Measurements from ENCODE around the gene C1orf141. TPM values are rescaled to one million over a fixed set of nuclear protein-coding genes. Genes with fewer than 3 reads are reported as not detected.

The C1orf141 gene
- total and polyA plus RNA-seq, 4 donors: 0.33 to 1.9 (median 1.2) TPM

DNA sequence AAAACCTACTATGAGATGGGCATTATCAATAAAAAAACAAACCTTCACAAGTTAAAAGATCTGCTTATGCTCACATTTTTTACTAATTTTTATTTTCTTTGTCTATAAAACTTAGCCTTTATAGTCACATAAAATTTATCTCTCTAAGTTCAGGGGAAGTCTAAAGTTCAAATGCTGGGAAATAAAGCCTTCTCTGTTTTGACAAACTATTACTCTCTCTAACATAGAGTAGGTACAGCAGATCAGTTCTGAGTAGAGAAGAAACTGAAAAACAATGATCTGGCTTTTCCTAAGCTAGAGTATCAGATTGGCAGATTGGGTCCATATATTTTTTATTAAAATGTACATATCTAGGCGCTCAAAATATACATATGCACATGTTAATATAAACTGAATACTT lies 31.2 kb downstream of the C1orf141 start:
- H3K27me3 ChIP-seq (ENCODE audit: control insufficient read depth, insufficient read depth, low read length): no peaks in the 10 kb centered on the region
- no peak overlapping the region for H3K4me3 ChIP-seq (ENCODE audit: low read depth, low read length)
- DNase-seq (ENCODE audit: low read depth in 4 of 6, low spot score in 6 of 6): no peak
- no peaks in the 10 kb centered on the region for H3K9me3 ChIP-seq (ENCODE audit: control insufficient read depth, insufficient read depth, low read length)
- H3K36me3 ChIP-seq (ENCODE audit: control insufficient read depth, insufficient read depth, low read length): no peaks in the 10 kb centered on the region
- no CpG with 5 or more reads among the region's 1 CpG for WGBS (ENCODE audit: insufficient coverage)
- no peak overlapping the region for H3K27ac ChIP-seq (ENCODE audit: low read depth, low read length)
- H3K4me1 ChIP-seq (ENCODE audit: control insufficient read depth, insufficient read depth, low read length): no peaks in the 10 kb centered on the region

DNA sequence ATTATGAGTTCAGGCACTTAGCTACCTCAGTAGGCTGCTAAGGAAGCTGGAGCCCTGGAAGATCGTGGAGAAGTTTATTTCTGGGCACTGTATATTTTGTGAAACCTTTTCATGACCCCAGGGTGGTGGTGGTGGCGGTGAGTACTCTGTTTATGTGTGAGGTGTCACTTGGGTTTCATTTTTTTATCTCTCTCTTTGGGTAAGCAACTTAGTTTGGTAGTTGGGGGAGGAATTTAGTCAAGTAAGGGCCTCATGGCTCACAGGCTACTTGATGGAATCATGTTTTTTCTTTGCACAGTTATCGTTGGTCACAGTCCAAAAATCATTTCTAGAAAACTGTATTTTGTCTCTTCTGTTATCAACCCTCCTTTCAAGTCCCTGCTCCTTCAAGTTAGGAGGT lies 33.9 kb downstream of the C1orf141 start:
- no peaks in the 10 kb centered on the region for H3K36me3 ChIP-seq (ENCODE audit: control insufficient read depth, insufficient read depth, low read length)
- H3K27me3 ChIP-seq (ENCODE audit: control insufficient read depth, insufficient read depth, low read length): no peaks in the 10 kb centered on the region
- H3K27ac ChIP-seq (ENCODE audit: low read depth, low read length): no peak overlapping the region
- no peak for DNase-seq (ENCODE audit: low read depth in 4 of 6, low spot score in 6 of 6)
- 28% methylated on average over 2 of the region's 3 CpGs for WGBS (ENCODE audit: insufficient coverage)
- H3K4me3 ChIP-seq (ENCODE audit: low read depth, low read length): no peak overlapping the region
- no peaks in the 10 kb centered on the region for H3K4me1 ChIP-seq (ENCODE audit: control insufficient read depth, insufficient read depth, low read length)
- H3K9me3 ChIP-seq (ENCODE audit: control insufficient read depth, insufficient read depth, low read length): no peaks in the 10 kb centered on the region

DNA sequence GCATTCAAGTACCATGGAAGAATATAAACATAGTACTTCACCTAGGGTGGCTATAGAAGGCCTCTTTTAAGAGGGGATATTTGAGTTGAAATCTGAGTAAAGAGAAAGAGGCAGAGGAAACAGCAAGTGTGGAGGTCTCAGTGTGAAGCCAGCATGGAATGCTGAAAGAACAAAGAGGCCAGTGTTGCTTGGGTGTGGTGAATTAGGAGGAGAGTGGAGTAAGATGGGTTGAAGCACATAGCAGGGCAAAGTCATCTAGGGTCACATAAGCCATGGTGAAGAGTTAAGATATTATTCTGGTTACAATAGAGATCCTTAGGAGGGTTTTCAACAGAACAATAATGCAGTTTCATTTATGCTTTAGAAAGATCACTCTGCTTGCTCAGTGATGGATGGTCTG lies 37.5 kb downstream of the C1orf141 start:
- H3K9me3 ChIP-seq (ENCODE audit: control insufficient read depth, insufficient read depth, low read length): no peaks in the 10 kb centered on the region
- H3K4me3 ChIP-seq (ENCODE audit: low read depth, low read length): no peak overlapping the region
- H3K27ac ChIP-seq (ENCODE audit: low read depth, low read length): no peak overlapping the region
- H3K4me1 ChIP-seq (ENCODE audit: control insufficient read depth, insufficient read depth, low read length): no peaks in the 10 kb centered on the region
- no peak for DNase-seq (ENCODE audit: low read depth in 4 of 6, low spot score in 6 of 6)
- no peaks in the 10 kb centered on the region for H3K36me3 ChIP-seq (ENCODE audit: control insufficient read depth, insufficient read depth, low read length)
- H3K27me3 ChIP-seq (ENCODE audit: control insufficient read depth, insufficient read depth, low read length): no peaks in the 10 kb centered on the region

DNA sequence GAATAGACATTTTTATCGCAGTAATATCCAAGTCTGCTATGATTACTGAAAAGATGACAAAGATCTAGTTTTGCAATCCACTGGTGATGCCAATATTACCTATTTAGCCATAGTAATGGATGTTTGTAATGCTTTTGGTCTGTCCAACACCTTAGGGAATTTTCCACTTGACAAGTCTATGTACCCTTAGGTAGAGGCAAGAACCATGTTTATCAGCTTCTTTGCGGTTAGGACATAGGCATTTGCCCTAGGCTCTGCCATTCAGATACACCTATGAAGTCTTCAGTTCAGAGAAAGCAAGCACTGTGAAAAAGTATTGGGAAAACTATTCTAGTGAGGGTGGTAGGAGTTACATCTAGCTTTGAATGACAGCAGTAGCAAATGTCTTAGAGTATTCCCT lies 40.6 kb downstream of the C1orf141 start:
- Histone ChIP-seq H3K27me3 (ENCODE audit: control insufficient read depth, insufficient read depth, low read length) (no peaks in the 10 kb centered on the region), H3K27ac (ENCODE audit: low read depth, low read length) (no peak overlapping the region), H3K4me1 (ENCODE audit: control insufficient read depth, insufficient read depth, low read length) (no peaks in the 10 kb centered on the region), H3K4me3 (ENCODE audit: low read depth, low read length) (no peak overlapping the region), H3K36me3 (ENCODE audit: control insufficient read depth, insufficient read depth, low read length) (no peaks in the 10 kb centered on the region), H3K9me3 (ENCODE audit: control insufficient read depth, insufficient read depth, low read length) (peaks cover 3% of the 10 kb centered on the region)
- DNase-seq (ENCODE audit: low read depth in 4 of 6, low spot score in 6 of 6): no peak
- 80% methylated on average over 1 of the region's 2 CpGs for WGBS (ENCODE audit: insufficient coverage)

DNA sequence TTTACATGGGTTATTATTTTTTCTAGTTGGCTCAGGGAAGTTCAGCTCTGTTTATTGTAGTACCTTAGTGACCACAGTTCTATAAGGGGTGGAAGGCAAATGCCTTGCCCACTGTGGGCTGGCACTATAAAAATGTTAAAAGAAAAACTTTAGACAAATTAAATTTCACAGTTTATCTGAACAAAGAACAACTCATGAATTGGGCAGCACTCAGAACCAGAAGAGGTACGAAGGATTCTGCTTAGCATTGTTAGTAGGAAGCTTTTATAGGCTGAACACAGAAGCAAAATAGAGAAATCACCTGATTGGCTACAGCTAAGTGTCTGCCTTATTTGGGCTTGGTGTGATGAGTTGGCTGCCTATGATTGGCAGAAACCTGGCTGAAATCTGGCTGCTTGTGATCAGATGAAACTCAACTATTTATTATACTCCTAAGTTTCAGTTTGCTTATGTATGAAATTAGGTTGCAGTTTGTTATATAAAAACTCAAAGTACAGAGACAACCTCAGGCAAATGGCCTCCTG lies 45.0 kb downstream of the C1orf141 start:
- no peaks in the 10 kb centered on the region for H3K4me1 ChIP-seq (ENCODE audit: control insufficient read depth, insufficient read depth, low read length)
- H3K27me3 ChIP-seq (ENCODE audit: control insufficient read depth, insufficient read depth, low read length): no peaks in the 10 kb centered on the region
- H3K27ac ChIP-seq (ENCODE audit: low read depth, low read length): no peak overlapping the region
- peaks cover 3% of the 10 kb centered on the region for H3K9me3 ChIP-seq (ENCODE audit: control insufficient read depth, insufficient read depth, low read length)
- no peak overlapping the region for H3K4me3 ChIP-seq (ENCODE audit: low read depth, low read length)
- H3K36me3 ChIP-seq (ENCODE audit: control insufficient read depth, insufficient read depth, low read length): no peaks in the 10 kb centered on the region
- DNase-seq (ENCODE audit: low read depth in 4 of 6, low spot score in 6 of 6): no peak
- WGBS (ENCODE audit: insufficient coverage): 50% methylated on average over 1 of the region's 1 CpG

DNA sequence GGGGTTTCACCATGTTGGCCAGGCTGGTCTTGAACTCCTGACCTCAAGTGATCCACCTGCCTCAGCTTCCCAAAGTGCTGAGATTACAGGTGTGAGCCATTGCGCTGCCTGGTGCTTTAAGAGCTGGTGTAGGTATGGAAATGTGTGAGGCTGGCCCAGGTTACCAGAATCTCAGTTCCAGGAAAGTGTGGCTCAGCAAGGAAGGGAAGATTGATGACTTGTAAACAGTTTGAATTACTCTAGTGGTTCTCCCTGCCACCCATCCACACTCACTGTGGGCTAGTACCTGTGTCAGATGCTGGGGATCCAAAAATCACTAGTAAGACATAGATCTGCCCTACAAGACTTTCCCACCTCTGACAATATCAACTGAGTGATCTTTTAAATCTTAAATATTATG lies 46.3 kb downstream of the C1orf141 start:
- no peaks in the 10 kb centered on the region for H3K4me1 ChIP-seq (ENCODE audit: control insufficient read depth, insufficient read depth, low read length)
- H3K27me3 ChIP-seq (ENCODE audit: control insufficient read depth, insufficient read depth, low read length): no peaks in the 10 kb centered on the region
- H3K36me3 ChIP-seq (ENCODE audit: control insufficient read depth, insufficient read depth, low read length): no peaks in the 10 kb centered on the region
- WGBS (ENCODE audit: insufficient coverage): no CpG with 5 or more reads among the region's 1 CpG
- no peak overlapping the region for H3K4me3 ChIP-seq (ENCODE audit: low read depth, low read length)
- H3K9me3 ChIP-seq (ENCODE audit: control insufficient read depth, insufficient read depth, low read length): peaks cover 3% of the 10 kb centered on the region
- no peak for DNase-seq (ENCODE audit: low read depth in 4 of 6, low spot score in 6 of 6)
- H3K27ac ChIP-seq (ENCODE audit: low read depth, low read length): no peak overlapping the region

DNA sequence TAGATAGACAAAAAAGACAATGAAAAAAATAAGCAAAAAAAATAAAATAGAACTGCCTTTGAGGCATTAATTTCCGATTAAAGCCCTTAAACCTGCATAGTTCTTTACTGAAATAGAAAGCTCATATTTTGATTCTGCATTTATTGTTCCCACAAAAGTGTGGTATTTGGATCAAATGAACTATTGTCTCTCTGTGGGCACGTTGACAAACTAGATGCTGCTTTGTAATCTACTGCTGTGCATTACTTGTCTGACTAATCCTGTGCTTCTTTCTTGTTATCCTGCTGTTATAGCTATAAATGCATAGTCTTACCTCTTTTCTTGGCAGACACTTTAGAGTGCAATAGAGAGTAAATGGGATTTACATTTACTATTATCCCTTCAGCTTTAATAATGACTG lies 49.4 kb downstream of the C1orf141 start:
- Histone ChIP-seq H3K9me3 (ENCODE audit: control insufficient read depth, insufficient read depth, low read length) (peaks cover 3% of the 10 kb centered on the region), H3K27ac (ENCODE audit: low read depth, low read length) (no peak overlapping the region), H3K36me3 (ENCODE audit: control insufficient read depth, insufficient read depth, low read length) (no peaks in the 10 kb centered on the region), H3K4me3 (ENCODE audit: low read depth, low read length) (no peak overlapping the region), H3K27me3 (ENCODE audit: control insufficient read depth, insufficient read depth, low read length) (no peaks in the 10 kb centered on the region), H3K4me1 (ENCODE audit: control insufficient read depth, insufficient read depth, low read length) (no peaks in the 10 kb centered on the region)
- DNase-seq (ENCODE audit: low read depth in 4 of 6, low spot score in 6 of 6): peak in 1 of 6 donors; percentile 34
- WGBS (ENCODE audit: insufficient coverage): 0% methylated on average over 1 of the region's 2 CpGs

DNA sequence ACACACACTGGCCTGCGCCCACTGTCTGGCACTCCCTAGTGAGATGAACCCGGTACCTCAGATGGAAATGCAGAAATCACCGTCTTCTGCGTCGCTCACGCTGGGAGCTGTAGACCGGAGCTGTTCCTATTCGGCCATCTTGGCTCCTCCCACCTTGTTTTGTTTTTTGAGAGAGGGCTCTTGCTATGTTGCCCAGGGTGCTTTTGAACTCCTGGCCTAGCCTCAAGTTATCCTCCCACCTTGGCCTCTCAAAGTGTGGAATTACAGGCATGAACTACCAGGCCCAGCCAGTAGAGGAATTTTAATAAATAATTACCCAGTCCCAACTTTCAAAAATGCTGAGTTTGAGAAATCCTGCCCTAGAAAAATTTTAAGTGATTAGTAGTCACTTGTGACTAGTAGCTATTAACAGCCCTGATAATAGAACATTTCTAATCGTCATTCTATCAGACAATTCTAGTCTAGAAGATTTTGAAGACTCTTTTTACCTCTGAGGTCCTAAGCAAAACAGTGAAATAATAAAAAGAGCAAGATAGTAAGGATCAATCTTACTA lies 49.9 kb downstream of the C1orf141 start:
- no CpG with 5 or more reads among the region's 9 CpGs for WGBS (ENCODE audit: insufficient coverage)
- no peak overlapping the region for H3K27ac ChIP-seq (ENCODE audit: low read depth, low read length)
- peaks cover 3% of the 10 kb centered on the region for H3K9me3 ChIP-seq (ENCODE audit: control insufficient read depth, insufficient read depth, low read length)
- no peak for DNase-seq (ENCODE audit: low read depth in 4 of 6, low spot score in 6 of 6)
- no peak overlapping the region for H3K4me3 ChIP-seq (ENCODE audit: low read depth, low read length)
- H3K36me3 ChIP-seq (ENCODE audit: control insufficient read depth, insufficient read depth, low read length): no peaks in the 10 kb centered on the region
- H3K4me1 ChIP-seq (ENCODE audit: control insufficient read depth, insufficient read depth, low read length): no peaks in the 10 kb centered on the region
- no peaks in the 10 kb centered on the region for H3K27me3 ChIP-seq (ENCODE audit: control insufficient read depth, insufficient read depth, low read length)

DNA sequence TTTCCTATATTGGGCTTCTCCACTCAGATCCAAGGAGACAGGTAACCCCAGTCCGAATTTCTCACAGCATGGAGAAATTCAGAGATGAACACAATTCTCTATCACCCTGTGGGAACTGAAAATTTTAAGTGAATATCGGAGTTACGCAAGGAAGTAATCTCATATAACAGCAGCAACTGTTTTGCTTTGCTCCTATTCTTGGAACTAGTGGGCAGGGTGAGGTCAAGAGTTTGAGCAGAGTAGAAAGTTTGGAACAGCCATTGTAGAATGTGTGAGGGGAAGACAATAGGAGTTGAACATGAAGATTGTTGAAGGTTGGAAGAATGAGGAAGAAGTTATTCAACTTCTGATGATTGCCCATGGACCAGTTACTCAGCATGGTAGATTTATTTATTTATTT lies 56.5 kb downstream of the C1orf141 start:
- no peak for DNase-seq (ENCODE audit: low read depth in 4 of 6, low spot score in 6 of 6)
- Histone ChIP-seq H3K27me3 (ENCODE audit: control insufficient read depth, insufficient read depth, low read length) (no peaks in the 10 kb centered on the region), H3K4me1 (ENCODE audit: control insufficient read depth, insufficient read depth, low read length) (no peaks in the 10 kb centered on the region), H3K27ac (ENCODE audit: low read depth, low read length) (no peak overlapping the region), H3K36me3 (ENCODE audit: control insufficient read depth, insufficient read depth, low read length) (no peaks in the 10 kb centered on the region), H3K4me3 (ENCODE audit: low read depth, low read length) (no peak overlapping the region), H3K9me3 (ENCODE audit: control insufficient read depth, insufficient read depth, low read length) (no peaks in the 10 kb centered on the region)
- no CpG with 5 or more reads among the region's 3 CpGs for whole genome bisulfite sequencing (ENCODE audit: insufficient coverage)

DNA sequence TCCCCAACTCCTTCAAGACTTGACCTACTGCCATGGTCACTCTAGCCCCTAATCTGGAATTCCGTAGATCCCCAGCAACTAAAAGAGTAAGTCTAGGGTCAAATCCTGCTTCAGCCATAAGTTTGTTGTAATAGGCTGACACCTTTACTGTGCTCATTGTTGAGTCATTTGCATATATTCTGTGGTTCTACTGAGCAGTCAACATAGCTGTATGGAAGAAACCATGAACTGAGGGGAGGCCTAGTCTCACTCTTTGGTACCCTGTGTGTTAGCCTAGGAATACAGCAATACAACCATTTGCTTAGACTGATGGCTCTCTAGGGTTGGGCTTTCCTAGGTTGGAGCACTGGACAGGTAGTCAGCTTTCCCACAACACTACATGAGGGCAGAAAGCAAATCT lies 57.2 kb downstream of the C1orf141 start:
- no peaks in the 10 kb centered on the region for H3K9me3 ChIP-seq (ENCODE audit: control insufficient read depth, insufficient read depth, low read length)
- H3K27ac ChIP-seq (ENCODE audit: low read depth, low read length): no peak overlapping the region
- no CpG with 5 or more reads among the region's 1 CpG for WGBS (ENCODE audit: insufficient coverage)
- no peaks in the 10 kb centered on the region for H3K27me3 ChIP-seq (ENCODE audit: control insufficient read depth, insufficient read depth, low read length)
- H3K4me1 ChIP-seq (ENCODE audit: control insufficient read depth, insufficient read depth, low read length): no peaks in the 10 kb centered on the region
- H3K36me3 ChIP-seq (ENCODE audit: control insufficient read depth, insufficient read depth, low read length): no peaks in the 10 kb centered on the region
- DNase-seq (ENCODE audit: low read depth in 4 of 6, low spot score in 6 of 6): no peak
- H3K4me3 ChIP-seq (ENCODE audit: low read depth, low read length): no peak overlapping the region
